Aorta (tissue), 5 donors: ENCODE data around the gene CIAO3. TPM values are rescaled to one million over a fixed set of nuclear protein-coding genes. Genes with fewer than 3 reads are reported as not detected.
"Not testable (repeated sequence)": the region's sequence is repeated elsewhere in the genome, so short reads cannot be mapped to it uniquely, and the experiment has no call there.

ENCODE experiments used
- ATAC-seq: fragments of 200-7000 bp; cut with Tn5 transposase; one replicate; pipeline ENCODE4 v1.9.1; 2022; ENCODE audit warnings: moderate library complexity; ENCODE audit not compliant: low FRiP score
- DNase-seq, 2 donors: peaks; one replicate each; pipeline ENCODE4 v3.0.0-alpha.2; 2020
- H3K27ac ChIP-seq, 2 donors: one replicate each; pipeline ENCODE4 v1.5.1; 2013; ENCODE audit warnings: low read length in 2 of 2, mild to moderate bottlenecking in 2 of 2, moderate library complexity in 2 of 2, control low read depth in 1 of 2, inconsistent platforms in 1 of 2, low read depth in 1 of 2
- H3K27me3 ChIP-seq, 2 donors: one replicate each; pipeline ENCODE4 v1.6.1; 2013; ENCODE audit warnings: control low read depth in 1 of 2, low read length in 1 of 2, mild to moderate bottlenecking in 1 of 2, moderate library complexity in 1 of 2; ENCODE audit not compliant: insufficient read depth in 2 of 2, control insufficient read depth in 1 of 2
- H3K36me3 ChIP-seq, 2 donors: one replicate each; pipeline ENCODE4 v1.6.1; 2013; ENCODE audit warnings: control low read depth in 1 of 2, low read length in 1 of 2, mild to moderate bottlenecking in 1 of 2; ENCODE audit not compliant: insufficient read depth in 2 of 2, control insufficient read depth in 1 of 2
- H3K4me1 ChIP-seq, 2 donors: one replicate each; pipeline ENCODE4 v1.6.1; 2013; ENCODE audit warnings: low read length in 2 of 2, control low read depth in 1 of 2, mild to moderate bottlenecking in 1 of 2, moderate library complexity in 1 of 2; ENCODE audit not compliant: insufficient read depth in 2 of 2, control insufficient read depth in 1 of 2
- H3K4me3 ChIP-seq, 2 donors: one replicate each; pipeline ENCODE4 v1.5.1; 2013; ENCODE audit warnings: low read length in 2 of 2, control low read depth in 1 of 2, mild to moderate bottlenecking in 1 of 2
- H3K9me3 ChIP-seq: one replicate; pipeline ENCODE4 v1.6.1; 2013; ENCODE audit warnings: mild to moderate bottlenecking, low read length; ENCODE audit not compliant: control insufficient read depth
- WGBS, 2 donors: extraction: QIAGEN DNeasy Blood & Tissue Kit; methylation state at CpG; one replicate each; pipeline ENCODE4 v1.1.7; 2013; 5-methylcytosine and 5-hydroxymethylcytosine counted together
- intact Hi-C, 2 donors: fragments of 100-400 bp; cut with DNase I; formaldehyde crosslinking; loops; one replicate each; pipeline versions ENCODE4 v1.14.2 to v1.15.0; 2022
- polyA plus RNA-seq, 2 donors: library from polyadenylated mRNA; stranded (reverse); fragments of 200-250 nt; gene quantifications; one replicate each; pipeline ENCODE4 v1.2.3, GENCODE V29; 2013
- total RNA-seq, 2 donors: library from RNA; stranded (reverse); fragmentation: NEBNext Ultra II Directional; extraction: Animal tissue kit (Norgen Biotek cat#: 25700); gene quantifications; one replicate each; pipeline ENCODE4 v1.2.1, GENCODE V29; 2021
- donor health status: healthy with polysubstance abuse.
- donor health status: Bipolar disorder and iron deficiency.
- donor health status: DM: no; HTN: no; CAD: no.
- donor health status: DM: no; HTN: no; CAD: no.
- donor health status: DM: yes; HTN: yes; CAD: no.

CIAO3 gene
- total and polyA plus RNA-seq, 4 donors: 12.4 to 35.9 (median 22.1) TPM

- intact Hi-C loops: no loop called here
- Histone ChIP-seq H3K27me3 (peaks cover 0 to 2% of the 10 kb centered on the region in 2 donors), H3K4me3 (no peak overlapping the region), H3K27ac (no peak overlapping the region), H3K9me3 (no peaks in the 10 kb centered on the region), H3K4me1 (no peaks in the 10 kb centered on the region), H3K36me3 (no peaks in the 10 kb centered on the region)
- no peak for ATAC-seq
- 65 to 67% methylated on average over 10 of the region's 10 CpGs for WGBS, 2 donors
- DNase-seq: no peak
Measured at GRCh38 chr16:692356-693108, 48.3 kb downstream of the CIAO3 start.

GRCh38 chr16:691242-691641 lies 49.6 kb downstream of the CIAO3 start:
- DNase-seq, ATAC-seq, H3K27me3 ChIP-seq, H3K4me3 ChIP-seq, intact Hi-C loops, H3K27ac ChIP-seq, H3K4me1 ChIP-seq, H3K9me3 ChIP-seq, H3K36me3 ChIP-seq: not testable (repeated sequence)
- 82 to 85% methylated on average over 16 of the region's 16 CpGs for WGBS, 2 donors

GRCh38 chr16:689175-689897 lies 51.5 kb downstream of the CIAO3 start:
- intact Hi-C loops: no loop called here
- Histone ChIP-seq H3K4me1 (no peaks in the 10 kb centered on the region), H3K27me3 (no peaks in the 10 kb centered on the region), H3K27ac (no peak overlapping the region), H3K4me3 (peak overlapping the region in 1 of 2 donors; percentile 71), H3K9me3 (no peaks in the 10 kb centered on the region), H3K36me3 (no peaks in the 10 kb centered on the region)
- no peak for ATAC-seq
- 83% methylated on average over 26 of the region's 26 CpGs for WGBS, 2 donors
- no peak for DNase-seq

GRCh38 chr16:687499-687898 lies 53.3 kb downstream of the CIAO3 start:
- DNase-seq (no peak), ATAC-seq (no peak)
- Histone ChIP-seq H3K4me1 (no peaks in the 10 kb centered on the region), H3K36me3 (no peaks in the 10 kb centered on the region), H3K27me3 (no peaks in the 10 kb centered on the region), H3K4me3 (no peak overlapping the region), H3K27ac (no peak overlapping the region), H3K9me3 (no peaks in the 10 kb centered on the region)
- WGBS, 2 donors: 90 to 92% methylated on average over 19 of the region's 19 CpGs
- intact Hi-C loops: no loop called here

- H3K4me1 ChIP-seq: no peaks in the 10 kb centered on the region
- no peak overlapping the region for H3K27ac ChIP-seq
- intact Hi-C loops: no loop called here
- no peaks in the 10 kb centered on the region for H3K9me3 ChIP-seq
- WGBS, 2 donors: 94 to 95% methylated on average over 49 to 51 of the region's 51 CpGs
- DNase-seq (no peak), ATAC-seq (no peak)
- peaks cover 0 to 5% of the 10 kb centered on the region in 2 donors for H3K36me3 ChIP-seq
- H3K4me3 ChIP-seq: no peak overlapping the region
- H3K27me3 ChIP-seq: no peaks in the 10 kb centered on the region
Measured at GRCh38 chr16:686459-687260, 54.1 kb downstream of the CIAO3 start.

GRCh38 chr16:685967-686366 lies 54.8 kb downstream of the CIAO3 start:
- ATAC-seq: no peak

GRCh38 chr16:684961-685696 lies 55.7 kb downstream of the CIAO3 start:
- no peaks in the 10 kb centered on the region for H3K27me3 ChIP-seq
- ATAC-seq (no peak), DNase-seq (peak in 1 of 2 donors; percentile 71)
- H3K4me1 ChIP-seq: no peaks in the 10 kb centered on the region
- no peak overlapping the region for H3K4me3 ChIP-seq
- 94 to 95% methylated on average over 55 to 61 of the region's 61 CpGs for WGBS, 2 donors
- H3K9me3 ChIP-seq: no peaks in the 10 kb centered on the region
- H3K36me3 ChIP-seq: peaks cover 0 to 5% of the 10 kb centered on the region in 2 donors
- intact Hi-C loops: no loop called here
- no peak overlapping the region for H3K27ac ChIP-seq

More at GRCh38 chr16:685967-686366, 54.8 kb downstream of the CIAO3 start:
- intact Hi-C loops: no loop called here
- Histone ChIP-seq H3K4me1 (no peaks in the 10 kb centered on the region), H3K4me3 (no peak overlapping the region), H3K9me3 (no peaks in the 10 kb centered on the region), H3K27me3 (no peaks in the 10 kb centered on the region), H3K27ac (no peak overlapping the region), H3K36me3 (peaks cover 0 to 5% of the 10 kb centered on the region in 2 donors)
- peak in 1 of 2 donors; percentile 67 for DNase-seq
- WGBS, 2 donors: 66 to 70% methylated on average over 10 of the region's 10 CpGs
